Mucosa of gallbladder (tissue), 1 donor: Measurements from ENCODE around the gene PPP2R5A. TPM values are rescaled to one million over a fixed set of nuclear protein-coding genes. Genes with fewer than 3 reads are reported as not detected.
"Not testable (repeated sequence)": the region's sequence is repeated elsewhere in the genome, so short reads cannot be mapped to it uniquely, and the experiment has no call there.

Experiments
- DNase-seq: peaks from one replicate; pipeline ENCODE4 v3.0.0-alpha.2; 2020; ENCODE audit warnings: low spot score
- total RNA-seq: library from RNA; stranded (reverse); gene quantifications from one replicate; pipeline ENCODE4 v1.2.1, GENCODE V29; 2021
- donor health status: DM: no; HTN: no; CAD: no.

The PPP2R5A gene
- total RNA-seq, 1 donor from 2014 or later = 53.3 TPM

DNA sequence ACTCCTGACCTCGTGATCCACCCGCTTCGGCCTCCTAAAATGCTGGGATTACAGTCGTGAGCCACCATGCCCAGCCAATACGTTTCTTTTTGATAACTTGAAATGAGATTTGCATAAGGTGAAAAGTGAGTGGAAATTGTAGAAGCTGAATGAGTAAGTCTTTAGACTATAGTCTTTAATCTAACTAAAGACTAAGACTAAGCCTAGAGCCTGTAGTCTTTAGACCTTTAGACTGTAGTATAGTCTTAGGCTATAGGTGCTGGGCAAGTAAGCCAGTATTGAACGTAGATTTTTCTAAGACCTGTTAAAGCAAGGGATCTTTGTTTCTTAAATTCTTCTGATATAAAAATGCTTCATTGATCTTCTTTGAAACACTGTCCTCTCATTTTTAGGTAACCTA is 12.1 kb downstream of the PPP2R5A start:
- no peak for DNase-seq

DNA sequence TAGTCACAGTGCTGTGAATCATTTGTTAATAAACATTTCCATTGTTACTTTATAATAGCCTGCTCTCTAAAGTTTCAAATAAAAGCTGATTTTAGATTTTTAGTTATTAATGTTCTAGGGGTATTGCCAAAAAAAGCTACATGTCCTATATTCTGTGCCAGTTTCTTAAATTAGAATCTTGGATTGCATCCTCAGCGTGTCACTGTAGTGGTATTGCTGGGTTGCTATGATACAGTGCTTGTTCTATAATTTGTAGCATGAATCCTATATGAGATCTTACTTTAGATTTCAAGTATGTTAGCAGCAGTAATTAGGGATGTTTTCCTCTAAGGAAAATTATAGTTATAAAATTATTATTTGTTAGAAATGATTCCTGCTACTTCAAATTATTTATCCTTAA is 16.4 kb downstream of the PPP2R5A start:
- no peak for DNase-seq

DNA sequence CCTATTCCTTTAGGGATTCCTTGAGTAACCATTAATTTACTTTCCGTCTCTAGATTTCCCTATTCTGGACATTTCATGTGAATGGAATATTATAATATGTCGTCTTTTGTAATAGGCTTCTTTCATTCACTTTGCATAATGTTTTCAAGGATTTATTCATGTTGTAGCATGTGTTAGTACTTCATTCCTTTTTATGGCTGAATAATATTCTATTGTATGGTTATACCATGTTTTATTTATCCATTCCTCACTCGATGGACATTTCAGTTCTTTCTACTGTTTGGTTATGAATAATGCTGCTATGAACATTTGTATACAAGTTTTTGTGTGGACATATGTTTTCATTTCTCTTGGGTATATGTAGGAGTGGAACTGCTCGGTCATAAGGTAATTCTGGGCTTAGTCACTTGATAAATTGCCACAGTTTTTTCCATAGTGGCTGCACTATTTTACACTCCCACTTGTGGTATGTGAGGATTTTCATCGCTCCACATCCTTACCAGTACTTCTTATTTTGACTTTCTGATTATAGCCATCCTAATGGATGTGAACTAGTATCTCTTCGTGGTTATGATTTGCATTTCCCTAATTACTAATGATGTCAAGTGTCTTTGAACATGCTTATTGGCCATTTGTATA is 17.7 kb downstream of the PPP2R5A start:
- no peak for DNase-seq

DNA sequence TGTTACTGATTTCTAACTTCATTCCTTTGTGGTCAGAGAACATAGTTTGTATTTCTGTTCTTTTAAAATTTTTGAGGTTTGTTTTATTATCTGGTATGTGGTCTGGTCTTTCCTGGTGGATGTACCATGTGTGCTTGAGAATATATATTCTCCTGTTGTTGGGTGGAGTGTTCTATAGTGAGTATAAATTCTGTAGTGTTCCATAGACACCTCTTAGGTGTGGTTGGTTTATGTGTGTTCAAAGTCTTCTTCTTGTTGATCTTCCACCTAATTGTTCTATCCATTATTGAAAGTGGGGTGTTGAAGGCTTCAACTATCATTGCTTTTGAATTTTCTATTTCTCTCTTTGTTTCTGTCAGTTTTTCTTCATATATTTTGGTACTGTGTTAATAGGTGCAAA is 20.1 kb downstream of the PPP2R5A start:
- no peak for DNase-seq

DNA sequence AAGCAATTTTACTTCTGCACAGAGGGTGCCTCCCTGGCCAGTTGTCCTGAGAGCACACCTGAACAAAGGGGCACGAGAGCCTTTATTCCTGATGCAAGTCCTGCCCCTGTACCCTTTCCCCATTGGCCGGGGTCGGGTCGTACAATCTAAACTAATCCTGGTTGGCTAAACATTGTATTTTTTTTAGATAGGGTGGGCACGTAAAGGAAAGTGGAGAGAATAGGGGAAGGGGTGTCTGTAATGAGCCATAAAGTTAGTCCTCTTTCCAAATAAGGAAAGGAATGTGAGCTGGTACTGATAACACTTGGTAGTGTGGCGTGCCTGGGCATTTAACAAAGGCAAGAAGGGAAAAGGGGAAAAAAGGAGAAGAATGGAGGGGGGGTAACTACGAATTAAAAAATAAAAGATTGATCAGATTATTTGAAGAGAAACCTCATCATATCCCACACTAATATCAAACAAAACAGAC is 20.8 kb downstream of the PPP2R5A start:
- not testable (repeated sequence) for DNase-seq

DNA sequence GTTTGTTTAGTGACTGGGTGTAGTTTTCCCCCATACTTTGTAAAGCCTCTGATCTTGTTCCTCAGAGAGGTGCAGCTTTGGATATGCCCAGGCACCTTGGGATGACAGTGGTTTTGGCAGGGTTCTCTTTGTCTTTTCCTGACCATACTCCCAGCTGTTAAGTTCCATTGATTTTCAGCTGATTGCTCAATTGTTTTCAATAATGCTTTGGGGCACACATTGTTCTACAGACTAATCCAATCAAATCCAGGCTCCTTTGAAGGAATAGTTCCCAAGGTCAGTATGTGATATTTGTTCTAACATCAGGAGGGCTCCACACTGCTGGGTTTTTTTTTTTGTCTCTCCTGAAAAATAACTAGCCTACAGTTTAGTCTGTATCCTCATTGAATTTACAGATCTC is 24.8 kb downstream of the PPP2R5A start:
- DNase-seq = no peak

DNA sequence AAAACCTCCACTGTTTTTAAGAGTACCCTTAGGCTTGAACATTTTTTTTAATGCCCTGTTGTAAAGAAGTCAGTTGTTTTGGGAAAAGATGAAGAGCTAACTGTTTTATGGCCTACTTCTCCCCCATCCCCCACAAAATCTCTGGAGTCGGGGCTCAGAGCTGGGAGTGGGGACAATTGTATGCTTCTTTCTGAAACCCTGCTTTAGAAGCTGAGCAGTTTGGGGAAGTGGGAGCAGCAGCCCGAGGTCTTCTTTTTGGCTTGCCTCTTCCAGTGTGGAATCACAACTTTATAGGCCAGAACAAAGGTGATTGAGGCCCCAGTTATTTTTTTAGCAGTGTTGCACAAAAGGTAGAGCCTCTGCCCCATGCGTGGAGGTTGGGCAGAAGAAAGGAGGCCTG is 25.2 kb downstream of the PPP2R5A start:
- DNase-seq = no peak

DNA sequence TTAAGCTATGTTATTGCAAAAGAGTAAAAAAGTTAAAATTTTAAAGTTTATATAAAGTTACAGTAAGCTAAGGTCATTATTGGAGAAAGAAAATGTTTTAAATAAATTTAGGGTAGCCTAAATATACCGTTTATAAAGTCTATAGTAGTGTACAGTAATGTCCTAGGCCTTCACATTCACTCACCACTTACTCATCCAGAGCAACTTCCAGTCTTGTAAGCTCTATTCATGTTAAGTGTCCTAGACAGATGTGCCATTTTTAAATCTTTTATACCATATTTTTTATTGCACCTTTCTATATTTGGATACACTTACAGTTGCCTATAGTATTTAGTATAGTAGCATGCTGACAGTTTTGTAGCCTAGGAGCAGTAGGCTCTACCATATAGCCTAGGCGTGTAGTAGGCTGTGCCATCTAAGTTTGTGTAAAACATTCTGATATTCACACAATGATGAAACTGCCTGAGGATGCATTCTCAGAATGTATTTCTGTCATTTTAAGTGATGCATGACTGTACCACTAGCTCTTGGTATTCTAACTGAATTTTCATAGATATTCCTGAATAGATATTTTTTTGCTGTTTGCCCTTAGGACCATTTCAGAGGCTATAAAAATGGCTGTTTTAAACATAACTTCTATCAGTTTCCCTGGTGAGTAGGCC is 26.8 kb downstream of the PPP2R5A start:
- DNase-seq = no peak

DNA sequence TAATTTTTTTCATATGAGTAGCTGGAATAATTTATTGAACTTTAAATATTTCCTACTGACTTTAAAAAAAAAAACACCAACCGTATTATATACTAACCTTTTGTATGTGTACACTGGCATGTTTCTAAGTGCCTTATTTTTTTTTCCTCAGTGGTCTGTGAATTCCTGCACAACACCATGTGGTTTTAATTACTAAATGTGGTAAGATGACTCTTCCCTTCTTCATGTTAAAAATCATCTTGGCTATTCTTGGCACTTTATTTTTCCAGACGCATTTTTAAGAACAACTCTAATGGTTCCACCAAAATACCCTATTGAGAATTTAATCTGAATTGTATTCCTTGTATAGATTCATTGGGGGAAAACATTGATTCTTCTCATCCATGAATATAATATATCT is 28.4 kb downstream of the PPP2R5A start:
- no peak for DNase-seq

DNA sequence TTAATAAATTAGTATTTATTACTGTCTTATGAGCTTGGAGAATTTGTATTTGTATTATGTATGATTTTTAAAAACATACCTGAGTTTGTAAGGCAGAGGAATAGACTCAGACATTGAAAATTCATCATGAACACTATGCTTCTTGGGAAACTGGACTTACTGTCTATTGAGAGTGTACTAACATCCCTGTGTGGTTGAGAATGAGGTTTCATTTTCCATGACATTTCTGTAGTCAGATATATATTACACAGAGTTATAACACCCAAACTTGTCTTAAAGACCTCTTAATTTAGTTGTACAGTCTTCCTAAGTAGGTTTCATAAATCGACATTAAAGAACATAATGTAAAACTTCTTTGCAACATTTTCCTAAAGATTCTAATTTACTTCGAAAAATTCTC is 30.0 kb downstream of the PPP2R5A start:
- no peak for DNase-seq

DNA sequence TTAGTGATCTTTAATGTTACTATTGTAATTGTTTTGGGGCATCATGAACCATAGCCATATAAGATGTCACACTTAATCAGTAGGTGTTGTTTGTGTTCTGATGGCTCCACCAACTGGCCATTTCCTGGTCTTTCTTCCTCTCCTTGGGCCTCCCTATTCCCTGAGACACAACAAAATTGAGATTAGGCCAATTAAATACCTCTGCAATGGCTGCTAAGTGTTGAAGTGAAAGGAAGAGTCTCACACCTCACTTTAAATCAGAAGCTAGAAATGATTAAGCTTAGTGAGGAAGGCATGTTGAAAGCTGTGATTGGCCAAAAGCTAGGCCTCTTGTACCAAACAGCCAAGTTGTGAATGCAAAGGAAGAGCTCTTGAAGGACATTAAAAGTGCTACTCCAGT is 30.7 kb downstream of the PPP2R5A start:
- no peak for DNase-seq

DNA sequence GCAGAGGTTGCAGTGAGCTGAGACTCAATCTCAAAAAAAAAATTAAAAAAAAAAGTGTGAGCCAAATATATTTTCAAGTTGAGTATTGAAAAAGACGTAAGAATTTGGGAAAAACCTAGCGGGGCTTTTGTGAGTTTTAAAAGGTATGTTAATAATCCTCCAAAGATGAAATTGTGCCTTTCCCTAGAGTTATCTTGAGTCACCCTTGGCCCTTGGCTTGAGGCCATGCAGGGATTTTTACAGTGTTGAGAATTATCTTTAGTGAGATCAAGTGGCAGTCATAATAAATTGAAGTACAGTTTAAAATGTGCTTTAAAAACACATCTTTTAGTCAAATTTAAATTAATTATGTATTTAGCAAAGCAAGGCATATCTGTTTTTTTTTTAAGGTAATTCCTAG is 32.7 kb downstream of the PPP2R5A start:
- no peak for DNase-seq

DNA sequence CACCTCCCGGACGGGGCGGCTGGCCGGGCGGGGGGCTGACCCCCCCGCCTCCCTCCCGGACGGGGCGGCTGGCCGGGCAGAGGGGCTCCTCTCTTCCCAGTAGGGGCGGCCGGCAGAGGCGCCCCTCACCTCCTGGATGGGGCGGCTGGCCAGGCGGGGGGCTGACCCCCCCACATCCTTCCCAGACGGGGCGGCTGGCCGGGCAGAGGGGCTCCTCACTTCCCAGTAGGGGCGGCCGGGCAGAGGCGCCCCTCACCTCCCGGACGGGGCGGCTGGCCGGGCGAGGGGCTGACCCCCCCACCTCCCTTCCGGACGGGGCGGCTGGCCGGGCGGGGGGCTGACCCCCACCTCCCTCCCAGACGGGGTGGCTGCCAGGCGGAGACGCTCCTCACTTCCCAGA is 35.8 kb downstream of the PPP2R5A start:
- not testable (repeated sequence) for DNase-seq

DNA sequence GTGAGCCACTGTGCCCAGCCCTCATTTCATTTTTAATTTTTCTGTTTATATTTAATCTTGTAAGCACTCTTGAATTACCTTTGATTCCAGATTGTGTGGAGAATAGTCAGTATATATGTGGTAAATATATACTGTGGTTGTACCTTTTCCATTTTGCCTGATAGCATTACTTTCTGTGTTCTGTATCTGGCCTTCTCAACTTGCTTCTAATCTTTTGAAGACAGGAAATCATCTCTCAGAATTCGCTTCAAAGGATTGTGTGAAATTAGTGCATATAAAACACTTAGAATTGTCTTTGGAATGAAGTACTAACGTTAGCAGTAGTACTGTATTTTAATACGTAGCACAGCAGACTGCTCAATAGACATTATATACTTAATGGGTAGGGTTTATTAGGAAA is 37.9 kb downstream of the PPP2R5A start:
- no peak for DNase-seq

DNA sequence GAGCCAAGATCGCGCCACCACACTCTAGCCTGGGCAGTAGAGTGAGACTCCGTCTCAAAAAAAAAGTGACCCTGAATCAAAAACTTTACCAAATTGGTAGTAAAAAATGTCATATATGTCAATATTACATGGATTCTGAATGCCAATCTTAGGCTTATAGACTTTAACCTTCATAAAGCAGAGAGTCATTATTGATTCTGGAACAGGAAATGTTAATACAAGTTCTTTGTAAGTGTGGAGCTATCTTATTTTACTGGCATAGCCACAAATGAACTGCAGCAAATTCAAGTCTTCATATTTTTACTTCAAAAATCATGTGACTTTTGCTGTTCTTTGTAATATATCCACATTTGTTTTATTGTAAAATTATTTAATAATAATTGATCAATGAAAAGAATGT is 41.3 kb downstream of the PPP2R5A start:
- DNase-seq = no peak

DNA sequence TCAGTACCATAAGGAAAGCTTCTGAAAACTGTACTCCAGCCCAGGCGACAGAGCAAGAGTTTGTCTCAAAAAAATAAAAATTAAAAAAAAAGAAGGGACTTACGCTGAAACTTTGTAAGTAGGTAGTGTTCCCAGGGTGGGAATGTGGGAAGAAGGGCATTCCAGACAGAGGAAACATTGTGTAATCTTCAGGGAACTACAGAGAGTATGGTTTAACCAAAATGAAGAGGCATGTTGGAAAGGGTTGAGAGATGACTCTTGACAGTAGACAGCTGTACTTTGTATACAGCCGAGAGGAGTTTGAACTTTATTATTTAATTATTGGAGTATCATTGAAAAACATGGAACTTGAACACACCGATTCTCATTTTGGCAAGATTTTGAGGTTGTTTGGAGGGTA is 43.0 kb downstream of the PPP2R5A start:
- no peak for DNase-seq

DNA sequence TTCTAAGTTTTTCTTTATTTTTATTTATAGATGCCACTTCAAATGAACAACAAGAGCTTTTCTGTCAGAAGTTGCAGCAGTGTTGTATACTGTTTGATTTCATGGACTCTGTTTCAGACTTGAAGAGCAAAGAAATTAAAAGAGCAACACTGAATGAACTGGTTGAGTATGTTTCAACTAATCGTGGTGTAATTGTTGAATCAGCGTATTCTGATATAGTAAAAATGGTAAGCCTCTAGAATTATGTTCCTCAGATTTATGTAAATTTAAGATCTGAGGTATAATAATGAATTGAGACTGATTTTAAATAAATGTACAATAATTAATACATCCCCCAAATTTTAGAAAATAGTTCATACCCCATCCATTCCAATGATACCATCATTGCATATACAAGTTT is 43.9 kb downstream of the PPP2R5A start:
- DNase-seq = no peak

DNA sequence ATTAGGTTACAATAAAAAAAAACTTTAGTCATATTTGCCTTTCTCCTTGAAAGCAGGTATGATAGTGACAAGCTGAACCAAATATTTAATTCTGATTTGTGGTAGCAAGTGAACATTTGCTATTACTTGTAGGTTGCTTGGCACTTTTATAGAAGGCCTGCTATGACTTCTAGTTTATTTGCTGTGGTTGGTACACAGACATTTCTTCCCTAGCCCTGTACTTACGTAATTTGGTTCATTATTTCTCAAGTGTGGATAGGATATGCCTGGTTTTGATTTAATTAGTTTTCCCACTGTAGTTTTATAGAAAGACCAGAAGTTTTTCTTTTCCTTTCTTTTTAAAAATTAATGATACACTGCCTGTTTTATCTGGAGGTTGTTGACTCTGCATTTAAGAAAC is 55.9 kb downstream of the PPP2R5A start:
- no peak for DNase-seq

DNA sequence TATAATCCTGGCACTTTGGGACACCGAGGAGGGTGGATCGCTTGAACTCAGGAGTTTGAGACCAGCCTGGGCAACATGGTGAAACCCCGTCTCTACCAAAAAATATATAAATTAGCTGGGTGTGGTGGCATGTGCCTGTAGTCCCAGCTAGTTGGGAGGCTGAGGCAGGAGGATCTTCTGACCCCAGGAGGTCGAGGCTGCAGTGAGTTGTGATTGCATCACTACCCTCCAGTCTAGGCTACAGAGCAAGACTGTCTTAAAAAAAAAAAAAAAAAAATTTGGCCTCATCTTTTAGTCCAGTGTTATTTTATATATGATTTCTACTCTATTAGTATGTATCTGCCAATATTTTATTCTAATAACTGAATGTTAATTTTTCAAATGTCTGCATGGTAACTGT is 59.7 kb downstream of the PPP2R5A start:
- DNase-seq = no peak

DNA sequence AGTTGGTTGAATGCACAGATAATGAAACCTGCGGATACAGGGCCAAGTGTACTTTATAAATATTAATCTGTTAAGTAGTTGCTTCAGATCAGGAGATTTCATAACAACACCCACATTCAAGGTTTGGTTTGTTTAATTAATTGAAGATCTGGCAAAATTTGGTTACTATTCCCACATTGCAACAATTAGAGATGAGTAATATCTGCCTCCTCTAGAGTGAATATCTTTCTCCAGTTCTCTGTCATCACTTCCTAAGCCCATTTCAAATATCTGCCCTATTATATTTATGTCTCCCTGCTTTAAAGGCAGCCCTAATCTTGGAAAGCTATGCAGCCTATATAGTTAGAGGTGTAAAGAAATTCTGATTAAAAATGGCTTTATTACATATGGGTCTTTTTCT is 61.4 kb downstream of the PPP2R5A start:
- no peak for DNase-seq

DNA sequence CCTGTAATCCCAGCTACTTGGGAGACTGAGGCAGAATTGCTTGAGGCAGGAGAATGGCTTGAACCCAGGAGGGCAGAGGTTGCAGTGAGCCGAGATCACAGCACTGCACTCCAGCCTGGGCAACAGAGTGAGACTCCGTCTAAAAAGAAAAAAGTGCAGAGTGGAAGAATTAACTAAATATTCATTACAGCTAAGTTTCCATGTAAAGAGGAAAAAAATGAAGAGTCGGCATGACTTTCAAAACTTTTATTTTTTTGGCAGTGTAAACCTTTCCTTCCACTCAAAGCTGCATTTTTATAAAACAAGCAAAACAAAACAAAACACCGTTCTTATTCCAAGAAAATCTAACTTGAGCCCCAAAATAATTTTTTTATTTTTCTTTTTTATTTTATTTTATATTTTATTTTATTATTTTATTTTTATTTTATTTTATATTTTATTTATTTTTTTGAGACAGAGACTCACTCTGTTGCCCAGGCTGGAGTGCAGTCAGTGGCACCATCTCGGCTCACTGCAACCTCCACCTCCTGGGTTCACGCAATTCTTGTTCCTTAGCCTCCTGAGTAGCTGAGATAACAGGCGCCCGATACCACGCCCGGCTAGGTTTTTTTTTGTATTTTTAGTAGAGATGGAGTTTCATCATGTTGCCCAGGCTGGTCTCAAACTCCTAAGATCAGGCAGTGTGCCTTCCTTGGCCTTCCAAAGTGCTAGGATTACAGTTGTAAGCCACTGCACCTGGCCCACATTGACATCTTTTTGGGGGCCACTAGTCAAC is 66.6 kb downstream of the PPP2R5A start:
- DNase-seq = no peak

DNA sequence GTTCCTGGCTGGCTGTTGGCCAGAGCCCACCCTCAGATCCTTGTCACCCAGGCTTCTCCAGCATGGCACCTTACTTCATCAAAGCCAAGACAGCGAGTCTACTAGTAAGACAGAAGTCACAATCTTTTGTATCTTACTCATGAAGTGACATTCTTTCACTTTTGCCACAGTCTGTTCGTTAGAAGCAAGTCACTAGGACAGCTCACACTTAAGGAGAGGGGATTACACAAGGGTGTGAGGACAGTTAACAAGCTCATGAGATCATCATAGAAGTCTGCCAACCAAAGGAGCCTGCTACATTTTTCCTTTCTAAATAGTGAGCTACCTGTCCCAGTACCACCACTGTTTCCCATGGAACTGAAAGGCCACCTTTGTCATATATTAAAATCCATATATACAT is 68.0 kb downstream of the PPP2R5A start:
- no peak for DNase-seq

DNA sequence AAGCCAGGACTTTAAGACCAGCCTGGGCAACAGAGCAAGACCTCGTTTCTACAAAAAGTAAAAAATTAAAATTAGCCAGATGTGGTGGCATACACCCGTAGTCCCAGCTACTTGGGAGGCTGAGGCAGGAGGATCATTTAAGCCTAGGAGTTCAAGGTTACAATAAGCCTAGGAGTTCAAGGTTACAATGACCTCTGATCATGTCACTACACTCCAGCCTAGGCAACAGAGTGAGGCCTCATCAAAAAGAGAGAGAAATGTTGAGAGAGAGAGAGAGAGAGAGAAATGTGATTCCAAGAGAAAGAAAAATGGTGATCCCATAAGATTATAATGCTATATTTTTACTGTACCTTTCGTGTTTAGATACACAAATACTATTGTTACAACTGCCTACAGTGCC is 69.3 kb downstream of the PPP2R5A start:
- no peak for DNase-seq
